Measurements from ENCODE around the gene TRAPPC12.
A peak's percentile ranks its signal among the peaks of the same experiment; 100 is the strongest.
"Not testable (repeated sequence)": the region's sequence is repeated elsewhere in the genome, so short reads cannot be mapped to it uniquely, and the experiment has no call there.

TRAPPC12 gene

DNA sequence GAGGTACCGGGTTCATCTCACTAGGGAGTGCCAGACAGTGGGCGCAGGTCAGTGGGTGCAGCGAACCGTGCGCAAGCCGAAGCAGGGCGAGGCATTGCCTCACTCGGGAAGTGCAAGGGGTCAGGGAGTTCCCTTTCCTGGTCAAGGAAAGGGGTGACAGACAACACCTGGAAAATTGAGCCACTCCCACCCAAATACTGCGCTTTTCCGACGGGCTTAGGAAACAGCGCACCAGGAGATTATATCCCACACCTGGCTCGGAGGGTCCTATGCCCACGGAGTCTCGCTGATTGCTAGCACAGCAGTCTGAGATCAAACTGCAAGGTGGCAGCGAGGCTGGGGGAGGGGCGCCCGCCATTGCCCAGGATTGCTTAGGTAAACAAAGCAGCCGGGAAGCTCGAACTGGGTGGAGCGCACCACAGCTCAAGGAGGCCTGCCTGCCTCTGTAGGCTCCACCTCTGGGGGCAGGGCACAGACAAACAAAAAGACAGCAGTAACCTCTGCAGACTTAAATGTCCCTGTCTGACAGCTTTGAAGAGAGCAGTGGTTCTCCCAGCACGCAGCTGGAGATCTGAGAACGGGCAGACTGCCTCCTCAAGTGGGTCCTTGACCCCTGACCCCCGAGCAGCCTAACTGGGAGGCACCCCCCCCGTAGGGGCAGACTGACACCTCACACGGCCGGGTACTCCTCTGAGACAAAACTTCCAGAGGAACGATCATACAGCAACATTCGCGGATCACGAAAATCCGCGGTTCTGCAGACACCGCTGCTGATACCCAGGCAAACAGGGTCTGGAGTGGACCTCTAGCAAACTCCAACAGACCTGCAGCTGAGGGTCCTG is 9.9 kb upstream of the TRAPPC12 start:
- not testable (repeated sequence) for DNase-seq (ENCODE audit: low spot score)

GRCh38 chr2:3376821-3377220 is 2.7 kb upstream of the TRAPPC12 start:
- DNase-seq (ENCODE audit: low spot score) = no peak

DNA sequence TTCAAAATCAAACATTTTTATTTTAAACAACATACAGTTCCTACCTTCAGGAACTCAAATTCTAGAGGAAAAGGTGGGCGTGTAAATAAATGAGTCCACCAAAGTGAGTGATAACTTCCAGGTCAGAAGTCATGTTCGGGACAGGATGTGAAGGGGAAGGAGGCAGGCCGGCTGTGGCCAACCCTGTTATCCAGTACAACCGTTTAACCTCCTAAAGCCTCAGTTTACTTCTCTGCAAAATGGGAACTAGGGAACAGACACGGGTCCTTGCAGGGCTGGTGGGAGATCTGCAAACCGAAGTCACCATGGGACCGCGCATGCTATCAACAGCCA is 2.2 kb upstream of the TRAPPC12 start:
- DNase-seq (ENCODE audit: low spot score) = peak; percentile 78

DNA sequence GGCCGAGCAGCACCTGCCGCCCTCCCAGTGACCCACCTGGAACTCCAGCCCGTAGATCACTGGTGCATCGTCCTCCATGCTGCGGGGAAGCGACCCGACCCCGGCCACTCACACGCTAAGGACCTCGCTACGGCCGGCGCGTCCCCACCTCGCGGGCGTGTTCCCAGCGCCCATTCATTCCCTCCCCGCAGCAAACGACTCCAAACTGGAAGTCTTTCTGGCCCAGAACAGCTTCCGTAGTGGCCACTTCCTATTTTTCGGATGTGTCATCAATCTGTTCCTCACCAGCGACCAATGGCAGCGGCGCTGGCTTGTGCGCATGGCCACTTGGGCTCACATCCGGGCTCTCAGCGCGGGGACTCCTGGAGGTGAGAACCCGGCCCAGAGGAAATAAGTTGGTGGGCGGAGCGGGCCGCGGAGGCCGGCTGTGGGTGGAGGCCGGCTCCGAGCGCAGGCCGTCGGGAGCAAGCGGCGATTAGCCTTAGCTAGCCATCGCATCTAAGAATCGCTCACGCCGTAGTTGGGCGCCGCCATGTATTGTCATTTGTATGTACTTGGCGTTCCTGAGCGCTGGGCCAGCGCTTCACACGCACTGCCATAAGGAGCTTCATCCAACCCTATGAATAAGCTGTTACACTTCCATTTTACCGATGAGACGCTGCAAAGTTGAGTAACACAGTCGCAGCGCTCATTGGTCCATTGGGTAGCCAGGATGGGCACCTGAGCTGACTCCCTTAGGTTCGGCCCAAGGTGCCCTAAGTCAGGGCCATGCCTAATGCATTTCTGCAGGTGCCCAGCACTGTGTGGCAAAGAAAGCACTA is 1.7 kb upstream of the TRAPPC12 start, which contains the start of gene EIPR1:
Gene EIPR1, minus strand, starts transcription at position 207 of the 821 bp plus-strand sequence. Its CDS starts 129 bp downstream, at position 78.
- DNase-seq (ENCODE audit: low spot score) = peak; percentile 94

GRCh38 chr2:3379339-3379646 is 201 bp upstream of the TRAPPC12 start:
- DNase-seq (ENCODE audit: low spot score) = no peak

- DNase-seq (ENCODE audit: low spot score) = no peak
Observed at GRCh38 chr2:3386448-3386958, 7.0 kb downstream of the TRAPPC12 start.

- no peak for DNase-seq (ENCODE audit: low spot score)
Observed at GRCh38 chr2:3387011-3387410, 7.5 kb downstream of the TRAPPC12 start.

DNA sequence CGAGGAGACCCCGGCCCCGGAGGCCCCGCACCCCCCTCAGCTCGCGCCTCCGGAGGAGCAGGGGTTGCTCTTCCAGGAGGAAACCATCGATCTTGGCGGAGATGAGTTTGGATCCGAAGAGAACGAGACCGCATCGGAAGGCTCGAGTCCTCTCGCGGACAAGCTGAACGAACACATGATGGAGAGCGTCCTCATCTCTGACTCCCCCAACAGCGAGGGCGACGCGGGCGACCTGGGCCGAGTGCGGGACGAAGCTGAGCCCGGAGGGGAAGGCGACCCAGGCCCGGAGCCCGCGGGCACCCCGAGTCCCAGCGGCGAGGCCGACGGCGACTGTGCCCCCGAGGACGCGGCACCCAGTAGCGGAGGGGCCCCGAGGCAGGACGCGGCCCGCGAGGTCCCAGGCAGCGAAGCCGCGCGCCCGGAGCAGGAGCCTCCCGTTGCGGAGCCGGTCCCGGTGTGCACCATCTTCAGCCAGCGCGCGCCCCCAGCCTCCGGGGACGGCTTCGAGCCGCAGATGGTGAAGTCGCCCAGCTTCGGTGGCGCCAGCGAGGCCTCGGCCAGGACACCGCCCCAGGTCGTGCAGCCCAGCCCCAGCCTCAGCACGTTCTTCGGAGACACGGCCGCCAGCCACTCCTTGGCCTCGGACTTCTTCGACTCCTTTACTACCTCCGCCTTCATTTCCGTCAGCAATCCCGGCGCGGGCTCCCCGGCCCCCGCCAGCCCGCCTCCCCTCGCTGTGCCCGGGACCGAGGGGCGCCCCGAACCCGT is 8.3 kb downstream of the TRAPPC12 start:
- no peak for DNase-seq (ENCODE audit: low spot score)

- no peak for DNase-seq (ENCODE audit: low spot score)
Observed at GRCh38 chr2:3388412-3388738, 8.9 kb downstream of the TRAPPC12 start.

- DNase-seq (ENCODE audit: low spot score) = no peak
Observed at GRCh38 chr2:3389193-3389592, 9.7 kb downstream of the TRAPPC12 start.

DNA sequence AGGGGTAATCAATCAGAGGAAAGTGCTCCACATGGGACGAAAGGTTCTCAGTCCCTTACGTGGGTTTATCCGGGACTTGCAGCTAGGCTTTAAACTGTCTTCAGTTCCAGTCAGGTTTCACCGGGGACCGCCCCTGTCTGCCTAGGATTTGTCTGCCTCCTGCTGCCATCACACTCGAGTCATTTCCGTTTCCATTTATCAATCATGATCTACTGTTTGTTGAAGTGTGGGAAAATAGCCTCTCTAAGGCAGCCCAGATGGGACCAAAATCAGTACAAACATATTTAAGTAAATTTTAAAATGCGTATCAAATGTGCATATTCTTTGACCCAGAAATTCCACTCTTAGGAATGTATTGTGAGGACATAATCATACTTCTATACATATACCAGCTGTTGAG is 10.5 kb downstream of the TRAPPC12 start:
- DNase-seq (ENCODE audit: low spot score) = no peak

- no peak for DNase-seq (ENCODE audit: low spot score)
Observed at GRCh38 chr2:3392216-3392615, 12.7 kb downstream of the TRAPPC12 start.

DNA sequence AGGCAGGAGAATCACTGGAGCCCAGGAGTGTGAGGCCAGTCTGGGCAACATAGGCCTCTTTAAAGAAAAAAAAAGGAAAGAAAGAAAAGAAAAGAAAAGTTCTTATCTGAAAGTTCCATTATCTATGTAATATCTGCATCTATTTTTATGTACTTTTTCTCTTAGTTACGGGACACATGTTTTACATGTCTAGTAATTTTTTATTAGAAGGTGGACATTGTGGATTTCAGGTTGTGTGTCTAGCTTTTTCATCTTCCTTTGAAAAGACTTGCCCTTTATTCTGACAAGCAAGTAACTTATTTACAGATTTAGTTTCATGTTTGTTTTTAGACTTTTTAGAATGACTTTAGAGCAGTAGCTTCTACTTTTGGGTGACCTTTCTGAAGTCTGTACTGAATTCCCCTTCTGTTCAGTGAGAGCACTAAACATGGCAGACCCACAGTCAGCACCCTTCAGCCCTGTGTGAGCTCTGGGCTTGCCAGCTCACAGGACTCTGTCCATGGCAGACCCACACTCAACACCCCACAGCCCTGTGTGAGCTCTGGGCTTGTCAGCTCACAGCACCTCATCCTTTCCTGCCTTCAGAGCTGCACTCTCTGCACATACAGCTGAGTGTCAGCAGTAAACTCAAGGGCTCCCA is 17.5 kb downstream of the TRAPPC12 start:
- no peak for DNase-seq (ENCODE audit: low spot score)

GRCh38 chr2:3398857-3399256 is 19.4 kb downstream of the TRAPPC12 start:
- DNase-seq (ENCODE audit: low spot score) = no peak

- no peak for DNase-seq (ENCODE audit: low spot score)
Observed at GRCh38 chr2:3399381-3399780, 19.9 kb downstream of the TRAPPC12 start.

DNA sequence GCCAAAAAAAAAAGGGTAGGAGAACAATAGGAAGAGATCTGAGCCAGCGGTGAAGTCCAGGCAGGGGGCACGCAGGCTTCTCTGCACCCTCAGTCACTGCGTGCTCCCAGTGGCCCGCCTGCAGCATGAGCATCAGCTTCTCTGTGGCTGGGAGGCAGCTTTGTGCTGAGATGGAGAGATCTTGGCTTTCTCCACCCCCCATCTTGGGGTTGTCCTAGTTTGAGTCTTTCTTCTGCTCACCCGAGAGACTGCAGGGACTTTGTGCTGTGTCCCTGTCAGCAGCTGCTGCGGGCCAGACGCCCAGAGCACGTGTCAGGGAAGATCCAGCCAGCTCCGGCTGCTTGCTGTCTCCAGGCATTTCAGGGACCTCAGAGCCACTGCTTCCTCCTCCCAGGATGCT is 20.3 kb downstream of the TRAPPC12 start:
- no peak for DNase-seq (ENCODE audit: low spot score)

DNA sequence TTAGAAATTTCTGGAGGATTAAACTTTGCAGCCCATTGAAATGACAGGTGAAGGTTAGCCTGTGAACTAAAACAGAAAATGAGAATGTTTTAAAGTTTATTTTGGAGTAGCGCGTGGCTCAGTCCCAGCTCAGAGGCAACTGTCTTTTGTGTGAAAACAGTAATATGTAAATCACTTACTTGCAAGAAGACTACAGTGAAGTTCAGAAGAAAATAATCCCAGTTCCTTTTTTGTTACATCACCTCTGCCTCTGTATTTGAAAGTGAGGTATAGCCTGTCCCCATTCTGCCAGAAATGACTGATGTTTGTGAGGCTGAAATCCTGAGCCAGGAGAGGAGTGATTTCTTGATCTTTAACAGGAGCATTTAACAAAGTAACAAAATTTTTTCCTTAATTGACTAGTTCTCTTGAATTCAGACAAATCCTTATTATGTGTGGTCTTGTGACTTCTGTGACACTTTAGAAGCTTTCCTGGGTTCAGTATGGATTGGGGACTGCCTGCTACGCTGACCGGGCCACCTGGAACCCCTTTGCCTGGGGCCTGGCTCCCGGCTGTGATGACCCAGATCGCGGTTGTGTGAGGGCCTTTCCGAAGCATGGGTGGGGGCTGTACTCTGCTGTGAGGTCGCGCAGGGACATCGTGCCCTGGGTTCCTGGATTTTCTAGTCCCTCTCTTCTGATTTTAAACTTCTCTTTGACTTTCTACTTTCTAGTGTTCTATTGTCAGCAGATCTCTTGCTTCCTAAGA is 24.3 kb downstream of the TRAPPC12 start:
- DNase-seq (ENCODE audit: low spot score) = no peak

GRCh38 chr2:3404349-3404894 is 24.9 kb downstream of the TRAPPC12 start:
- DNase-seq (ENCODE audit: low spot score) = no peak

DNA sequence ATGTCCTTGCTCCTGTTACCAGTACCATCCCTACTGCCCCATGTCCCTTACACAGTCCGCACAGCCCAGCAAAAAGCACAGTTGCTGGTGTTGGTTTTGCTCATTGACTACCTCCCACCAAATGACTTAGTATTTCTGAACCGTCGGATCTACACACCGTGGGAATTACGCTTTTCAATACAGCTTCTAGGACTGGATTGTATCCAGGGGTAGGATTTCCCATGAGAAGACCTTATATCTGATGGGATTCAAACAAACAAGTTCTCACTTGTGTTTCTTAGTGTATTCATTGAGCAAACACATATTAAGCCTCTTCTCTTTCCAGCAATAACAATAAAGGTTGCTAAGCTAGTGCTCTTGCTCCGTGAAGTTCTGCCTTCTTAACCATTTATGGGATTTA is 25.8 kb downstream of the TRAPPC12 start:
- no peak for DNase-seq (ENCODE audit: low spot score)

- DNase-seq (ENCODE audit: low spot score) = no peak
Observed at GRCh38 chr2:3405876-3406275, 26.4 kb downstream of the TRAPPC12 start.

- no peak for DNase-seq (ENCODE audit: low spot score)
Observed at GRCh38 chr2:3406501-3406900, 27.0 kb downstream of the TRAPPC12 start.
